Esophagus squamous epithelium (tissue), 5 donors: ENCODE results near the gene NOD1. TPM values are rescaled to one million over a fixed set of nuclear protein-coding genes. Genes with fewer than 3 reads are reported as not detected.

Experiments used
- DNase-seq: peaks from one replicate; lab custom pipeline; 2025; lab: John Stamatoyannopoulos, UW
- H3K27ac ChIP-seq, 4 donors: fragments of 200-600 bp; sonication (generic); one replicate each; pipeline ENCODE4 v1.5.1; 2016 to 2019; ENCODE audit warnings: mild to moderate bottlenecking in 1 of 4
- H3K27me3 ChIP-seq, 4 donors: fragments of 200-600 bp; sonication (generic); 1 replicate in 3 of 4; 2 replicates in 1 of 4; pipeline versions ENCODE4 v1.5.1 to v1.6.0; 2017 to 2021; ENCODE audit warnings: antibody characterized with exemption in 1 of 4
- H3K36me3 ChIP-seq, 3 donors: fragments of 200-600 bp; sonication (generic); one replicate each; pipeline ENCODE4 v1.5.1; 2016 to 2019
- H3K4me1 ChIP-seq, 3 donors: fragments of 200-600 bp; sonication (generic); one replicate each; pipeline ENCODE4 v1.5.1; 2017 to 2019
- H3K4me3 ChIP-seq, 4 donors: fragments of 200-600 bp; sonication (generic); 1 replicate in 3 of 4; 2 replicates in 1 of 4; pipeline ENCODE4 v1.5.1; 2016 to 2019; ENCODE audit warnings: mild to moderate bottlenecking in 2 of 4, moderate library complexity in 1 of 4
- H3K9me3 ChIP-seq, 3 donors: fragments of 200-600 bp; sonication (generic); one replicate each; pipeline ENCODE4 v1.5.1; 2016 to 2019
- POLR2A ChIP-seq, 4 donors: fragments of 450-650 bp; IDR thresholded peaks; one replicate each; pipeline ENCODE4 v1.6.1; 2017; ENCODE audit warnings: antibody characterized with exemption in 4 of 4, mild to moderate bottlenecking in 4 of 4, moderate library complexity in 3 of 4
- WGBS, 2 donors: methylation state at CpG; one replicate each; pipeline ENCODE4 v1.1.5; 2018; 5-methylcytosine and 5-hydroxymethylcytosine counted together
- intact Hi-C: fragments of 100-400 bp; cut with DNase I; formaldehyde crosslinking; loops from one replicate; pipeline ENCODE4 v1.15.0; 2022
- total RNA-seq, 4 donors: library from RNA; depleted of rRNA; stranded (reverse); fragments of >200 nt; gene quantifications; one replicate each; pipeline ENCODE4 v1.1.0, GENCODE V29; 2016
- TF ChIP-seq, protein P1 (sequence below), 6 experiments: fragments of 450-650 bp in 4 of 6; fragments of 200-600 bp in 2 of 6; sonication (generic) in 2 of 6; IDR thresholded peaks; one replicate each; pipeline ENCODE4 v1.5.1; 2016 to 2019; ENCODE audit warnings: antibody characterized with exemption in 6 of 6, mild to moderate bottlenecking in 4 of 6, moderate library complexity in 4 of 6
- donor health status: DM: yes; HTN: yes; CAD: no.

The NOD1 gene
- total RNA-seq, 4 donors from 2014 or later = 4.2 to 13.0 (median 6.2) TPM

DNA sequence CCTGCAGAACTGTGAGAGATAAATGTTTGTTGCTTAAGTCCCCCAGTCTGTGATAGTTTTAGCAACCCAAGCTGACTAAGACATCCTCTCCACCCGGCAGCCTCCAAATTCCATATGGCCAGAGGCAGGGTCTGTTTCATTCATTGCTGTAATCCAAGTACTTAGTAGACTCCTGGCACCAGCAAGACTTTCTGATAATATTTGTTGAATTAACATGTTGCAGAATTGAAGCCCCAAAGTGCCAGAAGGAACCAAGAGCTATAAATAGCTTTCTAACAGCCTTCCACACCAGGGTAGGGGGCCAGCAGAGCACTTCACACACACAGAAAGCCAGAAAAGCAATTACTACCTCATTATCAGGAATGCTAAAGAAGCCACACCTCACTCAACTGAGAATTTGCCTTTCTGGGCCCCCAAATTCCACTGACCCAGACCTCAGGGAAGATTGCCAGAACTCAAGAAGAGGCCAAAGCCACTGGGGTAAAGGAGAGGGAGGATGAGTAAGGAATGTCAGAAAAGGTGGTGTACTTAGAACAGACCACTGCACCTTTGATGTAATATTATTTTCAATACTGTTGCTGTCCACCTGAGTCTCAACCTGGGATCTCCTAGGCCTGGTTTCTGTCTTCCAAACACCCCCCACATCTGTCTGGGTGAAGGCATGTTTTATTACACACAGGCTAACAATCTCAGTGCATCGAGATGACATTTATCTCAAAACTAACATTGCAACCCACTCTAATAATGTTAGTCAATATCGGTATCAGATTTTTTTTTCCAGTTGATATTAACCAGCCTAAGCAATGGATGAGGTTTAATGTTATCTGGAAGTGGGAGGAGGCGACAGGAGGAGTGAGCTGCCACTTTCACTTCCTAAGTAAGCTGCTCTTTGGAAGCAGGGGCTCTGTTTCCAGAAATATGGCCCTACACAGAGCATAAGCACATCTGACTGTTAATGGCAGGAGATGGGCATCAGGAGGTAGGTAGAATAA, 5.5 kb downstream of the NOD1 start:
- peaks cover 0 to 11% (median 0%) of the 10 kb centered on the region in 3 donors for H3K36me3 ChIP-seq
- H3K4me1 ChIP-seq = peaks cover 42 to 97% (median 74%) of the 10 kb centered on the region in 3 donors
- intact Hi-C loops = no loop called here
- DNase-seq = no peak
- peak overlapping the region; percentile 16 to 85 (median 81) for H3K27ac ChIP-seq
- WGBS, 2 donors = 46 to 58% methylated on average over 4 of the region's 4 CpGs
- H3K9me3 ChIP-seq = no peaks in the 10 kb centered on the region
- no peak overlapping the region for H3K4me3 ChIP-seq
- TF ChIP-seq, protein P1, sequence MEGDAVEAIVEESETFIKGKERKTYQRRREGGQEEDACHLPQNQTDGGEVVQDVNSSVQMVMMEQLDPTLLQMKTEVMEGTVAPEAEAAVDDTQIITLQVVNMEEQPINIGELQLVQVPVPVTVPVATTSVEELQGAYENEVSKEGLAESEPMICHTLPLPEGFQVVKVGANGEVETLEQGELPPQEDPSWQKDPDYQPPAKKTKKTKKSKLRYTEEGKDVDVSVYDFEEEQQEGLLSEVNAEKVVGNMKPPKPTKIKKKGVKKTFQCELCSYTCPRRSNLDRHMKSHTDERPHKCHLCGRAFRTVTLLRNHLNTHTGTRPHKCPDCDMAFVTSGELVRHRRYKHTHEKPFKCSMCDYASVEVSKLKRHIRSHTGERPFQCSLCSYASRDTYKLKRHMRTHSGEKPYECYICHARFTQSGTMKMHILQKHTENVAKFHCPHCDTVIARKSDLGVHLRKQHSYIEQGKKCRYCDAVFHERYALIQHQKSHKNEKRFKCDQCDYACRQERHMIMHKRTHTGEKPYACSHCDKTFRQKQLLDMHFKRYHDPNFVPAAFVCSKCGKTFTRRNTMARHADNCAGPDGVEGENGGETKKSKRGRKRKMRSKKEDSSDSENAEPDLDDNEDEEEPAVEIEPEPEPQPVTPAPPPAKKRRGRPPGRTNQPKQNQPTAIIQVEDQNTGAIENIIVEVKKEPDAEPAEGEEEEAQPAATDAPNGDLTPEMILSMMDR (IDR thresholded peaks at IDR 0.05) = no peak
- TF ChIP-seq POLR2A (IDR thresholded peaks at IDR 0.05) = no peak
- no peaks in the 10 kb centered on the region for H3K27me3 ChIP-seq

DNA sequence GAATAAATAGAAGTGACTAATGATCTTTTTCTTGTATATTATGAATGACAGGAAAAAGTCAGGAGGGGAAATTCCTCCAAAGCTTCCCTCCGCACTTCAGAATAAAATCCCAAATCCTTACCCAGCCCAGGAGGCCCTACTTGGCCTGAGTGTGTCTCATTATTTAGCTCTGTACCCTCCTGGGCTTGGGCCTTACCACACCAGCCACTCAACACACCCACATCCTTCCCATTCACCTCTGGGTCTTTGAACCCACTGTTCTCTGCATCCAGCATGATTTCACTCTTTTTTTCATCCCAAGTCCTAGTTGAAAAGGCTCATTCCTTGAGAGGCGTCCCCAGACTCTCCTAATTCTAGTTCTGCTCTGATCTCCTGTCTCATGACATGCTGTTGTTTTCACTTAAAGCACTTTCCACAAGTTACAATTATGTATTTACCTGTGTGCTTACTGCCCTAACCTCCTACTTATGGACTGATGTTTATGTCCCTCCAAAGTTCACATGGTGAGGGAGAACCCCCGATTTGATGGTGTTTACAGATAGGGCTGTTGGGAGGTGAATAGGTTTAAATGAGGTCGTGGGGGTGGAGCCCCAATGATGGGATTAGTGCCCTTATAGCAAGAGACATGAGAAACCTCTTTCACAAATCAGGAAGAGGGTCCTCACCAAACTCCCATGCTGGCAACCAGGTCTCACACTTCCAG, 6.4 kb downstream of the NOD1 start:
- Histone ChIP-seq H3K9me3 (no peaks in the 10 kb centered on the region), H3K27ac (peak overlapping the region; percentile 16 to 85 (median 81)), H3K4me3 (no peak overlapping the region), H3K27me3 (no peaks in the 10 kb centered on the region), H3K4me1 (peaks cover 34 to 97% (median 69%) of the 10 kb centered on the region in 3 donors), H3K36me3 (peaks cover 0 to 11% (median 0%) of the 10 kb centered on the region in 3 donors)
- intact Hi-C loops = no loop called here
- no peak for DNase-seq
- 51 to 74% methylated on average over 4 of the region's 4 CpGs for WGBS, 2 donors
- TF ChIP-seq, protein P1 (IDR thresholded peaks at IDR 0.05) = no peak
- TF ChIP-seq POLR2A (IDR thresholded peaks at IDR 0.05) = no peak

DNA sequence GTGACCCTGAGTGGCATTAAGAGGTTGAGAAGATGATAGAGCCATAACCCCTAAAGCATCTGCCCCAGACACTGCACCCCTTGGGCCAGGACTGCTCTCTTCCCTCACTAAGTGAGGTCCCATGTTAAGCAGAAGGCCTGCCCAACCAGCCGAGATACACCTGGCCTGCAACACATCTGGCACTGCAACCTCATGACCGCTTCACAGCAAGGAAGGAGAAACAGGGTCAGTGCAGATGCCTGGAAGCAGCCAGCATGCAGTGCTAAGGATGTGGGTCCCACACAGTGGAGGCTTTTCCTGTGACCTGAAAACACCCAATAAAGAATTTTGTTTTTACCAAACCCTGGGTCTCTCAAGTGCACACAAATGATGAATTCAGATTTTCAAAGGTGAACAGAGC, 7.4 kb downstream of the NOD1 start:
- peaks cover 26 to 97% (median 63%) of the 10 kb centered on the region in 3 donors for H3K4me1 ChIP-seq
- 42% methylated on average over 2 of the region's 2 CpGs; no CpG with 5 or more reads in 1 of the 2 donors for WGBS, 2 donors
- TF ChIP-seq, protein P1 (IDR thresholded peaks at IDR 0.05) = no peak
- no peak for TF ChIP-seq POLR2A (IDR thresholded peaks at IDR 0.05)
- peaks cover 0 to 11% (median 0%) of the 10 kb centered on the region in 3 donors for H3K36me3 ChIP-seq
- intact Hi-C loops = no loop called here
- no peak for DNase-seq
- H3K9me3 ChIP-seq = no peaks in the 10 kb centered on the region
- no peaks in the 10 kb centered on the region for H3K27me3 ChIP-seq
- H3K4me3 ChIP-seq = no peak overlapping the region
- H3K27ac ChIP-seq = peak overlapping the region; percentile 53 to 85 (median 81)

DNA sequence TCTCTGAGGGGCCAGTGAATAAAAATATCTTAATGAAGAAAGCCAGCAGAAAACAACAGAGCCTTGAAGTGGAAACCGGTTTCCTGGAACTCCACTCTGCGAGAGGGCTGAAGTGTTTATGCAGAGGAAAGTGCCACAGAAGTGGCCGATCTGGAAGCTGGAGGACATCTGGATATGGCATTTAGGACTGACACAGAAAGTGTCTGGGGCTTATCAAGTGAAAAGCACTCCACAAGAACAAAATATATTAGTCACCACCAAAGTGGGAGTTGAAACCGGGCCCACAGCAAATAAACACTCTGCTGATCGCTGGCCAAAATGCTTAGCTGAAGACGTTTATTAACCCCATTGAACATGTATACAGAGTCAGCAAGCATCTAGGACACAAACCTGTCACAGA, 7.8 kb downstream of the NOD1 start:
- no peaks in the 10 kb centered on the region for H3K9me3 ChIP-seq
- H3K36me3 ChIP-seq = peaks cover 0 to 9% (median 0%) of the 10 kb centered on the region in 3 donors
- H3K4me3 ChIP-seq = no peak overlapping the region
- no peaks in the 10 kb centered on the region for H3K27me3 ChIP-seq
- H3K4me1 ChIP-seq = peaks cover 28 to 98% (median 66%) of the 10 kb centered on the region in 3 donors
- no peak for DNase-seq
- H3K27ac ChIP-seq = peak overlapping the region; percentile 53 to 85 (median 81)
- WGBS, 2 donors = 8 to 13% methylated on average over 6 of the region's 6 CpGs
- TF ChIP-seq, protein P1 (IDR thresholded peaks at IDR 0.05) = no peak
- TF ChIP-seq POLR2A (IDR thresholded peaks at IDR 0.05) = no peak
- intact Hi-C loops = no loop called here
